ENCODE results near the gene FILIP1. TPM values are rescaled to one million over a fixed set of nuclear protein-coding genes. Genes with fewer than 3 reads are reported as not detected.

Gene FILIP1
- total RNA-seq, 4 donors from 2014 or later, result 36.0 to 57.6 (median 48.0) TPM

DNA sequence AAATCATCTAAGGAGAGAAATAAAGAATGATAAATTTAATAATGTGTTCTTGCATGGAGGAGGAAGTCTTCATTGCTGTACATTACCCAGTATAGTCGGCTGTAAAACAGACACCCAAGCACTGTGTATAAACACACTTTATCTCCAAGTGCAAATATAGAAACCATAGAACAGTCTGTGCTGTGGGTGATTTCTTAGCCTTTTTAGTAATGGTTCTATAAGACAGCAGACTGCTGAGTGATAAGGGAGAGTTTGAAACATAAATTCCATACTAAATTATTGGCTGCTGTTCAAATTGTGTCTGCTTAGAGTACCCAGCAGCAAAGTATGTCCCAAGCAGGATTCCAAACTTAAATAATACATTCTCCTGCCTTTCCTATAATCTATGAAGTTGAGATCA lies 4.6 kb downstream of the FILIP1 start:
- WGBS, 2 donors (ENCODE audit: low coverage in 1 of 2), result 13 to 27% methylated on average over 1 of the region's 1 CpG

DNA sequence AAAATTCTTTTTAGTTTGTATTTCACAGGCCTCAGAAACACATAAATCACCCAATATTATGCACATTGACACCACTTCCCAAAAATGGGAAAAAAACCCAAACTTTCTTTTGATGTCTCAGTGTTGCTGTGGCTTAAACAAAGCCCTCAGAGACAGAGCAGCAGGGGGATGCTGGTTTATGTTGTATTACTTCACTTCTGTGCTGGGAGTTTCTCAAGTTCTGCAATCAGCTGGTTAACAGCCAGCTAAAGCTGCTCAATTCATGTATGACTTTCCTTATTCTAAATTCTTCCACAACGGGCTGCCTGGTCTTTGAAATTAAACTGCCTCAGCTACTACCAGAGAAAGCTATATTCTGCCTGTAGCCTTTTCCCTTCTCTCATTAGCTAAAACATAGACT lies 5.6 kb downstream of the FILIP1 start:
- no peaks in the 10 kb centered on the region for H3K9me3 ChIP-seq
- ATAC-seq, result peak; percentile 57
- H3K4me1 ChIP-seq, result peaks cover 14 to 61% (median 16%) of the 10 kb centered on the region in 3 donors
- TF ChIP-seq, protein P1, sequence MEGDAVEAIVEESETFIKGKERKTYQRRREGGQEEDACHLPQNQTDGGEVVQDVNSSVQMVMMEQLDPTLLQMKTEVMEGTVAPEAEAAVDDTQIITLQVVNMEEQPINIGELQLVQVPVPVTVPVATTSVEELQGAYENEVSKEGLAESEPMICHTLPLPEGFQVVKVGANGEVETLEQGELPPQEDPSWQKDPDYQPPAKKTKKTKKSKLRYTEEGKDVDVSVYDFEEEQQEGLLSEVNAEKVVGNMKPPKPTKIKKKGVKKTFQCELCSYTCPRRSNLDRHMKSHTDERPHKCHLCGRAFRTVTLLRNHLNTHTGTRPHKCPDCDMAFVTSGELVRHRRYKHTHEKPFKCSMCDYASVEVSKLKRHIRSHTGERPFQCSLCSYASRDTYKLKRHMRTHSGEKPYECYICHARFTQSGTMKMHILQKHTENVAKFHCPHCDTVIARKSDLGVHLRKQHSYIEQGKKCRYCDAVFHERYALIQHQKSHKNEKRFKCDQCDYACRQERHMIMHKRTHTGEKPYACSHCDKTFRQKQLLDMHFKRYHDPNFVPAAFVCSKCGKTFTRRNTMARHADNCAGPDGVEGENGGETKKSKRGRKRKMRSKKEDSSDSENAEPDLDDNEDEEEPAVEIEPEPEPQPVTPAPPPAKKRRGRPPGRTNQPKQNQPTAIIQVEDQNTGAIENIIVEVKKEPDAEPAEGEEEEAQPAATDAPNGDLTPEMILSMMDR (IDR thresholded peaks at IDR 0.05), result no peak
- TF ChIP-seq EP300 (IDR thresholded peaks at IDR 0.05) (no peak), POLR2AphosphoS5 (IDR thresholded peaks at IDR 0.05) (no peak), POLR2A (IDR thresholded peaks at IDR 0.05) (no peak)
- H3K27me3 ChIP-seq, result no peaks in the 10 kb centered on the region
- H3K4me3 ChIP-seq, result peak overlapping the region; percentile 37 to 49
- 0% methylated on average over 1 of the region's 1 CpG for WGBS, 2 donors (ENCODE audit: low coverage in 1 of 2)
- no peaks in the 10 kb centered on the region for H3K36me3 ChIP-seq
- H3K27ac ChIP-seq, result peak overlapping the region; percentile 82 to 100 (median 88)

More for the DNA sequence above, 4.6 kb downstream of the FILIP1 start:
- H3K36me3 ChIP-seq, result no peaks in the 10 kb centered on the region
- H3K27ac ChIP-seq, result peak overlapping the region; percentile 77 to 100 (median 87)
- H3K4me3 ChIP-seq, result peak overlapping the region; percentile 37 to 49
- TF ChIP-seq POLR2AphosphoS5 (IDR thresholded peaks at IDR 0.05), result no peak
- no peak for ATAC-seq
- H3K9me3 ChIP-seq, result no peaks in the 10 kb centered on the region
- H3K27me3 ChIP-seq, result no peaks in the 10 kb centered on the region
- H3K4me1 ChIP-seq, result peaks cover 9 to 53% (median 10%) of the 10 kb centered on the region in 3 donors

DNA sequence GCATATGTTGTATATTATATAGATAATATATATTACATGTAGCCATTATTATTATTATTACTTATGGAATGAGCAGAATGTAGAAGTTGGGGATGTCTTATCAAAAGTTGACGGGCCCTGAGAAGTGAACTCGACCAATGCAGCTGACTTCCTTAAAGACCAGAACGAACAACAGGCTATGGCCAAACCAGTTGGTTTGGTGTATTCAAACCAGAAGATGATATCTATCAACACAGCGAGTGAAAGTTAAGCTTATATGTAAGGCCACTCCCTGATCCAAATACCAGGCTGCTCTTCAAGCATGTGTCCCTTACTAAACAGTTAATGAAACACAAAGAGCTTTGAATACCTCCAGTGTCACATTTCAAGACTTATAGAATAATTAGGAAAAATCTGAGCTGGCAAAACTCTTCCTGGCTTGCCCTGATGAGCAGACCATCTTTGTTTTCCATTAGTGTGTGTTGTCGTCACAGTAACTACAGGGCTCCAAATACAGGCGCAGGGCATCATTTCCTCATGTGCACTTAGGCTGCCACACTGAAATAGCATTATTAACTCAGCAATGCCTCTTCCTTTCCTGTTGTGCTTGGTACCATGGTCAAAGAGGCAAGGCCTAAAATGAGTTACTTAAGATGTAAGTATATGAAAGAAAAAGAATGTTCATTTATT lies 6.6 kb downstream of the FILIP1 start:
- Histone ChIP-seq H3K9me3 (no peaks in the 10 kb centered on the region), H3K36me3 (no peaks in the 10 kb centered on the region), H3K4me1 (peaks cover 15 to 72% (median 18%) of the 10 kb centered on the region in 3 donors), H3K27ac (peak overlapping the region; percentile 82 to 100 (median 88)), H3K4me3 (no peak overlapping the region), H3K27me3 (no peaks in the 10 kb centered on the region)
- 71 to 89% methylated on average over 4 to 6 of the region's 6 CpGs for WGBS, 2 donors (ENCODE audit: low coverage in 1 of 2)
- no peak for TF ChIP-seq EP300 (IDR thresholded peaks at IDR 0.05)
- TF ChIP-seq, protein P1 (IDR thresholded peaks at IDR 0.05), result no peak
- no peak for TF ChIP-seq POLR2AphosphoS5 (IDR thresholded peaks at IDR 0.05)
- no peak for TF ChIP-seq POLR2A (IDR thresholded peaks at IDR 0.05)
- no peak for ATAC-seq

DNA sequence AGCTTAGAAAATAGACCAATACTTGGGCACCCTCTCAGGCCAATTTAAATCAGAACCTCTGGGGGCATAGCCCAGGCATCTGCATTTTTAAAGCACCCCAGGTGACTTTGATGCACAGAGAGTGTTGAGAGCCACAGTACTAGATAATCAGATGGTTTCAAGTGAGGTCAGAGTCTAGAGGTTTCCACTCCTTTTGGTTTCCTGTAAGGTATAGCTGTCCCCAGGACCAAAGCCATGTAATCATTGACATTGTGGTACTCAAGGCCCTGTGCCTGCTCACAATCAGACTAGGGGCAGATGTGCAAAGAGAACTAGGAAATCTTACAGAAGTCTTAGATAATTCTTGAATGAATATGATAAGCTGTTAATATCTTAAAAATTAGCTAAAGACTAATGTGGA lies 9.1 kb downstream of the FILIP1 start:
- TF ChIP-seq POLR2AphosphoS5 (IDR thresholded peaks at IDR 0.05), result no peak
- TF ChIP-seq EP300 (IDR thresholded peaks at IDR 0.05), result no peak
- TF ChIP-seq POLR2A (IDR thresholded peaks at IDR 0.05), result no peak
- TF ChIP-seq, protein P1 (IDR thresholded peaks at IDR 0.05), result no peak
- Histone ChIP-seq H3K27me3 (no peaks in the 10 kb centered on the region), H3K9me3 (no peaks in the 10 kb centered on the region), H3K27ac (peak overlapping the region in 2 of 4 donors; percentile 37 to 82), H3K4me1 (peaks cover 21 to 81% (median 27%) of the 10 kb centered on the region in 3 donors), H3K4me3 (no peak overlapping the region), H3K36me3 (no peaks in the 10 kb centered on the region)
- no peak for ATAC-seq

DNA sequence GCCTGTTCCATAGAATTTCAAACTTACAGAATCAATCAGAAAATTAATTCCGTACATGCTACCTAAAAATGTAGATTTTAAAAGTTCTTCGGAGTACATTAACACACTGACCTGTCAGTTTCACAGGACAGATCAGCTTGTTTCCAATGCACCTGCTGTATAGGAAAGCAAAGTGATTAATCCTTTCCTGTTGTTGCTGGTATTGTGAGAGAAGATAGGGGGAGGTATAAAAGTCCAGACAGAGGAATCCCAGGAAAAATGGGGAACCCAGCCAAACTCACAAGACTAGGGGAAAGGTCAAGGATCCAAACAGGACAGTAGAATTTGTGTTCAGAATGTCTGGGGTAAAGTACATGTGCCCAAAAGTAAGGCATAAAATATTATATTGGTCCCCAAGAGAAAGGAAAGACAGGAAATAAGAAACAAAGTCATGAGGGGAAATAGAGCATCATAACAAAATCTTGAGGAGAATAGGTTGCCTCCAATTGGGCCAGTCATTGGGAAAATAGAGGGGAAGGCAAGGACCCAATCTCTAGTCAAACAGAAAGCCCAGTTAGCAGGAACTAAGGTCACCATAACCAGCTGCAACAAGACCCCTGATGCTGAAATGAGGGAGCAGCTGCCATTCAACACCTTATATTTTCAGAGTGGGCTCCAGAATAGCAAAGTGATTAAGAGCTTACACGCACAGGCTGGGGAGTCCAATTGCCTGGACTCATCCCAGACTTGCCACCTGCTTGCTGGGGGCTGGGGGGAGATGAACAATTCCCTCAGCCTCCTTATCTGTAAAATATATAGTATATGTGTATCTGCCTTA lies 10.3 kb downstream of the FILIP1 start:
- 53 to 66% methylated on average over 2 to 3 of the region's 3 CpGs for WGBS, 2 donors (ENCODE audit: low coverage in 1 of 2)

More for the DNA sequence above, 10.3 kb downstream of the FILIP1 start:
- no peak overlapping the region for H3K4me3 ChIP-seq
- no peaks in the 10 kb centered on the region for H3K27me3 ChIP-seq
- peak overlapping the region; percentile 8 to 74 (median 31) for H3K27ac ChIP-seq
- no peak for ATAC-seq
- no peaks in the 10 kb centered on the region for H3K36me3 ChIP-seq
- TF ChIP-seq POLR2A (IDR thresholded peaks at IDR 0.05) (no peak), POLR2AphosphoS5 (IDR thresholded peaks at IDR 0.05) (no peak), EP300 (IDR thresholded peaks at IDR 0.05) (no peak)
- TF ChIP-seq, protein P1 (IDR thresholded peaks at IDR 0.05), result no peak
- H3K9me3 ChIP-seq, result no peaks in the 10 kb centered on the region
- peaks cover 21 to 81% (median 27%) of the 10 kb centered on the region in 3 donors for H3K4me1 ChIP-seq
